IMR-90 (cell line): ENCODE data around the gene LIN9.
"Not testable (repeated sequence)": the region's sequence is repeated elsewhere in the genome, so short reads cannot be mapped to it uniquely, and the experiment has no call there.

Source experiments
- MAFK ChIP-seq: IDR thresholded peaks from 2 replicates; pipeline ENCODE4 v1.6.1; 2012; ENCODE audit warnings: low read depth, low read length, improper control_type of control experiment
- RFX5 ChIP-seq: IDR thresholded peaks from 2 replicates; pipeline ENCODE4 v1.8.0; 2012; ENCODE audit warnings: low read depth, mild to moderate bottlenecking, low read length, moderate library complexity
- TF ChIP-seq, protein P1 (sequence below): conservative IDR thresholded peaks from 2 replicates; pipeline ENCODE4 v1.5.1; 2012; ENCODE audit warnings: mild to moderate bottlenecking, low read depth, low read length, improper control_type of control experiment

DNA sequence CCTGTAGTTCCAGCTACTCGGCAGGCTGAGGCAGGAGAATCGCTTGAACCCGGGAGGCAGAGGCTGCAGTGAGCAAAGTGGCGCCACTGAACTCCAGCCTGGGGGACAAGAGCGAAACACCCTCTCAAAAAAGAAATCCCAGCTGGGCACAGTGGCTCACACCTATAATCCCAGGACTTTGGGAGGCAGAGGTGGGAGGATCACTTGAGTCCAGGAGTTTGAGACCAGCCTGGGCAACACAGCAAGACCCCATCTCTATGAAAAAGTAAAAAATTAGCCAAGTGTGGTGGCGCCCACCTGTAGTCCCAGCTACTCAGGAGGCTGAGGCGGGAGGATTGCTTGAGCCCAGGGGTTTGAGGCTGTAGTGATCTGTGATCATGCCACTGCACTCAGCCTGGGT is 56.1 kb downstream of the LIN9 start:
- TF ChIP-seq, protein P1, sequence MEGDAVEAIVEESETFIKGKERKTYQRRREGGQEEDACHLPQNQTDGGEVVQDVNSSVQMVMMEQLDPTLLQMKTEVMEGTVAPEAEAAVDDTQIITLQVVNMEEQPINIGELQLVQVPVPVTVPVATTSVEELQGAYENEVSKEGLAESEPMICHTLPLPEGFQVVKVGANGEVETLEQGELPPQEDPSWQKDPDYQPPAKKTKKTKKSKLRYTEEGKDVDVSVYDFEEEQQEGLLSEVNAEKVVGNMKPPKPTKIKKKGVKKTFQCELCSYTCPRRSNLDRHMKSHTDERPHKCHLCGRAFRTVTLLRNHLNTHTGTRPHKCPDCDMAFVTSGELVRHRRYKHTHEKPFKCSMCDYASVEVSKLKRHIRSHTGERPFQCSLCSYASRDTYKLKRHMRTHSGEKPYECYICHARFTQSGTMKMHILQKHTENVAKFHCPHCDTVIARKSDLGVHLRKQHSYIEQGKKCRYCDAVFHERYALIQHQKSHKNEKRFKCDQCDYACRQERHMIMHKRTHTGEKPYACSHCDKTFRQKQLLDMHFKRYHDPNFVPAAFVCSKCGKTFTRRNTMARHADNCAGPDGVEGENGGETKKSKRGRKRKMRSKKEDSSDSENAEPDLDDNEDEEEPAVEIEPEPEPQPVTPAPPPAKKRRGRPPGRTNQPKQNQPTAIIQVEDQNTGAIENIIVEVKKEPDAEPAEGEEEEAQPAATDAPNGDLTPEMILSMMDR = not testable (repeated sequence)
- TF ChIP-seq RFX5, MAFK: not testable (repeated sequence)
